ENCODE results near the gene MACROD2. TPM values are rescaled to one million over a fixed set of nuclear protein-coding genes. Genes with fewer than 3 reads are reported as not detected.
"Not testable (repeated sequence)": the region's sequence is repeated elsewhere in the genome, so short reads cannot be mapped to it uniquely, and the experiment has no call there.

Gene MACROD2
- total RNA-seq, 1 donor from 2014 or later: 1.6 TPM

GRCh38 chr20:15362849-15363248 is 1367.5 kb downstream of the MACROD2 start:
- TF ChIP-seq CTCF (IDR thresholded peaks at IDR 0.05; ENCODE audit: insufficient read depth, low read length, severe bottlenecking): no peak
- H3K27me3 ChIP-seq (ENCODE audit: control insufficient read depth, insufficient read depth, low read length): no peaks in the 10 kb centered on the region
- DNase-seq (ENCODE audit: low read depth) (no peak), FAIRE-seq (no peak)
- no peaks in the 10 kb centered on the region for H3K36me3 ChIP-seq (ENCODE audit: control insufficient read depth, insufficient read depth, low read length)
- H3K4me3 ChIP-seq (ENCODE audit: low read depth, low read length): no peak overlapping the region

DNA sequence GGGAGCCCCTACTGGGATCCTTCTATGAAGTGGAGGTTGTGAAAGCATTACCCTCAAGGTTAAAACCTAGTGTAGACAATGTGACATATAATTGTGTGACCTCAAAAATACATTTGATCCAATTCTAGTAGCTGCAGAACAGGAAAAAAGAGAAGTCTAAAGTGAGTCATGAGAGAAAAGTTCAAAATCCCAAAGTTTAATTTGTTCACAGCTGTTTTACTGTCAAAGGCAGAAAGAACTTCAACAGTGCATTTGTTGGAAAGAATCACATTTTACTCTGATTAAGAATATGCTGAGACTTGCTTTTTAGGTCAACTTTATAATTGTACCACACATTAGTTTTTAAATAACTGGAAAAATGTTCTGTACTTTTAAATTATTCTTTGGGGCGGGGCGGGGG is 1369.5 kb downstream of the MACROD2 start:
- H3K4me3 ChIP-seq (ENCODE audit: low read depth, low read length): no peak overlapping the region
- no peak for TF ChIP-seq CTCF (IDR thresholded peaks at IDR 0.05; ENCODE audit: insufficient read depth, low read length, severe bottlenecking)
- no peak for DNase-seq (ENCODE audit: low read depth)
- no peaks in the 10 kb centered on the region for H3K27me3 ChIP-seq (ENCODE audit: control insufficient read depth, insufficient read depth, low read length)
- no peaks in the 10 kb centered on the region for H3K36me3 ChIP-seq (ENCODE audit: control insufficient read depth, insufficient read depth, low read length)
- no peak for FAIRE-seq

DNA sequence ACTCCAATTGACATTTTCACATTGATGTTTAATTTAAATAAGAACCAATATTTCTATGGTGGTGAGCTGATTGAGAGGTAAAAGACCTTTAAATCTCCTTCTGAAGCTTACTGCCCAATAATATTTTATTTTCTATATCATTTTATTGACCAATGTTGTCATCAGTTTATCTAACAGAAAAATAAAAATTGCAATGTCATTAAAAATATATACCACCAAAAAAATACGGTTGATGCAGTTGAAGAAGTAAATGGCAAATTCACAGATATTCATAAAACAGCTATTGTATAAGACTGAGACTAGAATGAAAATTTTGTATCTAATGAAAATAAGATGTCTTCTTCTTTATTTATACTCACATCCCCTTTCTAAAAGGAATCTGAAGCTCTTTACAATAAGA is 1375.1 kb downstream of the MACROD2 start:
- no peak for FAIRE-seq
- no peak for TF ChIP-seq CTCF (IDR thresholded peaks at IDR 0.05; ENCODE audit: insufficient read depth, low read length, severe bottlenecking)
- no peak for DNase-seq (ENCODE audit: low read depth)
- Histone ChIP-seq H3K4me3 (ENCODE audit: low read depth, low read length) (no peak overlapping the region), H3K36me3 (ENCODE audit: control insufficient read depth, insufficient read depth, low read length) (no peaks in the 10 kb centered on the region), H3K27me3 (ENCODE audit: control insufficient read depth, insufficient read depth, low read length) (no peaks in the 10 kb centered on the region)

GRCh38 chr20:15374682-15375081 is 1379.4 kb downstream of the MACROD2 start:
- FAIRE-seq (no peak), DNase-seq (ENCODE audit: low read depth) (no peak)
- no peak overlapping the region for H3K4me3 ChIP-seq (ENCODE audit: low read depth, low read length)
- no peaks in the 10 kb centered on the region for H3K36me3 ChIP-seq (ENCODE audit: control insufficient read depth, insufficient read depth, low read length)
- no peak for TF ChIP-seq CTCF (IDR thresholded peaks at IDR 0.05; ENCODE audit: insufficient read depth, low read length, severe bottlenecking)
- no peaks in the 10 kb centered on the region for H3K27me3 ChIP-seq (ENCODE audit: control insufficient read depth, insufficient read depth, low read length)

DNA sequence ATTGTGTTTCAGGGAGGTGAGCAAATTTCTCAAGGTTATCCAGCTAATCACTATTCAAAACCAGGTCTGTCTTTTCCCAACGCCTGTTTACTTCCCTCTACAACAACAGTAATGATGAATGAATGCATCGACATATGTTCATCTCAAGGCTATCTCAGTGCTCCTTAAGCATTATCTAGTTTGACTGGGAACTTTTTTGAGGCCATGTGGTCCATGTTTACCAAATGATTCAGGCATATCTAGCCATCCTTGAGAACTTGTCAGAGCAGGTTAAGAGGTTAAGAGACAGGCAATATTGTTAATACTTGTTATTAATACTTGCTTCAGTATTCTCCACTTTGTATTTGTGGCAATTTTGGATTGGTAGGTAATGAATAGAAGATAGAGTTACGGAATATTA is 1380.5 kb downstream of the MACROD2 start:
- Histone ChIP-seq H3K36me3 (ENCODE audit: control insufficient read depth, insufficient read depth, low read length) (no peaks in the 10 kb centered on the region), H3K27me3 (ENCODE audit: control insufficient read depth, insufficient read depth, low read length) (no peaks in the 10 kb centered on the region), H3K4me3 (ENCODE audit: low read depth, low read length) (no peak overlapping the region)
- DNase-seq (ENCODE audit: low read depth) (peak; percentile 92), FAIRE-seq (no peak)
- TF ChIP-seq CTCF (IDR thresholded peaks at IDR 0.05; ENCODE audit: insufficient read depth, low read length, severe bottlenecking): no peak

DNA sequence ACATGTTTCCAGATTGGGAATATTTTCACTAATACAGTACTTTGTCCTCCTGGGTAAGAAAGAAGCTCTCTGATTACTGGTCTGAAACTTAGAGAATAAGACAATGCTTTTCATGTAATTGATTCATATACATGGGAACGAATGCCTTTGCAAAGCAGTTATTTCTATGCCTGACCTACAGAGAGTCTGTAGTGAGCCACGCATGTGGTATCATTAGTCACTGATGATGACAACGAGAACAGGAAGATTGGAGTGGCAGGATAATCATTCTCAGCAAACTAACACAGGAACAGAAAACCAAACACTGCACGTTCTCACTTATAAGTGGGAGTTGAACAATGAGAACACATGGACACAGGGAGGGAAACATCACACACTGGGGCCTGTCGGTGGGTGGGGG is 1382.3 kb downstream of the MACROD2 start:
- peak; percentile 84 for DNase-seq (ENCODE audit: low read depth)
- not testable (repeated sequence) for FAIRE-seq

More for the DNA sequence above, 1382.3 kb downstream of the MACROD2 start:
- H3K36me3 ChIP-seq (ENCODE audit: control insufficient read depth, insufficient read depth, low read length); H3K4me3 ChIP-seq (ENCODE audit: low read depth, low read length); H3K27me3 ChIP-seq (ENCODE audit: control insufficient read depth, insufficient read depth, low read length): not testable (repeated sequence)

Data from bronchial epithelial cell (primary cell).